MM.1S (cell line): Measurements from ENCODE around the gene NDUFV2.

Source experiments
- DNase-seq: peaks from one replicate; pipeline ENCODE4 v3.0.0-alpha.2; 2015
- H2AFZ ChIP-seq: fragments of 300-600 bp; sonication (generic); 2 replicates; pipeline ENCODE4 v1.6.0; 2016; ENCODE audit warnings: antibody characterized with exemption, low read length
- H3F3A ChIP-seq: fragments of 300-600 bp; sonication (generic); 2 replicates; pipeline ENCODE4 v1.6.1; 2016; ENCODE audit warnings: mild to moderate bottlenecking, antibody characterized with exemption, low read length, moderate library complexity, mixed read lengths; ENCODE audit not compliant: insufficient read depth
- H3K27ac ChIP-seq: fragments of 300-600 bp; sonication (generic); 2 replicates; pipeline ENCODE4 v1.5.1; 2016; ENCODE audit warnings: mild to moderate bottlenecking, low read length
- H3K27me3 ChIP-seq: fragments of 300-600 bp; sonication (generic); replicated peaks from 2 replicates; pipeline ENCODE4 v1.6.0; 2016; ENCODE audit warnings: low read length; ENCODE audit not compliant: insufficient read depth
- H3K36me3 ChIP-seq: fragments of 300-600 bp; sonication (generic); replicated peaks from 2 replicates; pipeline ENCODE4 v1.6.1; 2016; ENCODE audit warnings: mild to moderate bottlenecking, low read length, mixed read lengths; ENCODE audit not compliant: insufficient read depth
- H3K4me1 ChIP-seq: fragments of 300-600 bp; sonication (generic); 2 replicates; pipeline ENCODE4 v1.6.1; 2016; ENCODE audit warnings: low read length, mixed read lengths
- H3K4me2 ChIP-seq: fragments of 300-600 bp; sonication (generic); 2 replicates; pipeline ENCODE4 v1.6.0; 2016; ENCODE audit warnings: low read depth, low read length
- H3K4me3 ChIP-seq: fragments of 300-600 bp; sonication (generic); 2 replicates; pipeline ENCODE4 v1.5.1; 2016; ENCODE audit warnings: low read length, mixed read lengths
- H3K79me2 ChIP-seq: fragments of 300-600 bp; sonication (generic); 2 replicates; pipeline ENCODE4 v1.6.1; 2016; ENCODE audit warnings: mixed run types, low read length, mixed read lengths
- H3K9ac ChIP-seq: fragments of 300-600 bp; sonication (generic); 2 replicates; pipeline ENCODE4 v1.6.1; 2016; ENCODE audit warnings: low read length, mixed read lengths
- H3K9me2 ChIP-seq: fragments of 300-600 bp; sonication (generic); replicated peaks from 2 replicates; pipeline ENCODE4 v1.6.1; 2016; ENCODE audit warnings: mild to moderate bottlenecking, low read length, mixed read lengths; ENCODE audit not compliant: insufficient read depth
- H3K9me3 ChIP-seq: fragments of 300-600 bp; sonication (generic); replicated peaks from 2 replicates; pipeline ENCODE4 v1.6.1; 2016; ENCODE audit warnings: mild to moderate bottlenecking, low read length, mixed read lengths; ENCODE audit not compliant: insufficient read depth
- H4K20me1 ChIP-seq: fragments of 300-600 bp; sonication (generic); 2 replicates; pipeline ENCODE4 v1.6.1; 2016; ENCODE audit warnings: mild to moderate bottlenecking, low read length, moderate library complexity, mixed read lengths; ENCODE audit not compliant: insufficient read depth
- CTCF ChIP-seq: fragments of 300-600 bp; sonication (generic); IDR thresholded peaks from 2 replicates; pipeline ENCODE4 v1.5.1; 2016; ENCODE audit warnings: antibody characterized with exemption, low read length, mixed read lengths
- EZH2 ChIP-seq: fragments of 300-600 bp; sonication (generic); optimal IDR thresholded peaks from 2 replicates; pipeline ENCODE3; 2017; ENCODE audit warnings: low read depth, mild to moderate bottlenecking, antibody characterized with exemption, low read length, mixed read lengths
- EZH2phosphoT487 ChIP-seq: fragments of 300-600 bp; sonication (generic); IDR thresholded peaks from 2 replicates; pipeline ENCODE4 v1.6.1; 2018; ENCODE audit warnings: antibody characterized with exemption, low read length

The NDUFV2 gene

GRCh38 chr18:9148203-9148552 is 45.7 kb downstream of the NDUFV2 start:
- peak overlapping the region; percentile 45; the same call in 1 of the 2 replicates for H3K4me3 ChIP-seq
- H3K9ac ChIP-seq, result peak overlapping the region; percentile 60; the same call in 1 of the 2 replicates
- H3K79me2 ChIP-seq, result peaks cover 98% of the 10 kb centered on the region
- no peaks in the 10 kb centered on the region for H3K9me2 ChIP-seq
- no peaks in the 10 kb centered on the region for H3K27me3 ChIP-seq
- H3K4me1 ChIP-seq, result peaks cover 56% of the 10 kb centered on the region
- peak overlapping the region; percentile 86; the same call in 1 of the 2 replicates for H3K4me2 ChIP-seq
- TF ChIP-seq EZH2phosphoT487, result no peak
- TF ChIP-seq CTCF, result no peak
- no peak for TF ChIP-seq EZH2
- peaks cover 36% of the 10 kb centered on the region for H4K20me1 ChIP-seq
- peaks cover 79% of the 10 kb centered on the region for H3F3A ChIP-seq
- no peak for DNase-seq
- H2AFZ ChIP-seq, result no peak overlapping the region
- no peaks in the 10 kb centered on the region; the same call in 1 of the 2 replicates for H3K36me3 ChIP-seq
- H3K9me3 ChIP-seq, result no peaks in the 10 kb centered on the region
- peak overlapping the region; percentile 69; the same call in 1 of the 2 replicates for H3K27ac ChIP-seq

DNA sequence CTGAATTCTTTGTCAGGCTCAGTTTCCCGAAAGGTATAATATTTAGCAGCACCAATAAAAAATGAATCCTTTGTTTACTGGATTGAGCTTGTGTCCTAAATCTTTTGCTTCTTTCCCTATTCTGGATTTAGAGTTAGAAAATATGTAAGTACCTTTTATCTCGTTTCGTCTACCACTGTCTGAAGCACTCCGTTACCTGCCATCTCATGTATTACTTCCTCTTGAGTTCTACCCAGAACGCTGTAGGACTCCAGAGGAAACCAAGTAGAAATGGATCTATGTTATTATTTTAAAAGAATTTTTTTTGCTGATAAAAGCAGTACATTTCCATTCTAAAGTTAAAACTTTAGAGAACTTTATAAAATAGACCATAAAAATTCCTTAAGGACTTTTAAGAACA is 47.6 kb downstream of the NDUFV2 start:
- no peaks in the 10 kb centered on the region for H3K27me3 ChIP-seq
- H3K9ac ChIP-seq, result peak overlapping the region; percentile 38; the same call in 1 of the 2 replicates
- H3K36me3 ChIP-seq, result peaks cover 8% of the 10 kb centered on the region; the same call in 1 of the 2 replicates
- H3K4me2 ChIP-seq, result peak overlapping the region; percentile 64
- peaks cover 55% of the 10 kb centered on the region for H4K20me1 ChIP-seq
- DNase-seq, result no peak
- no peaks in the 10 kb centered on the region for H3K9me3 ChIP-seq
- peak overlapping the region; percentile 28 for H3K4me3 ChIP-seq
- peaks cover 78% of the 10 kb centered on the region for H3F3A ChIP-seq
- no peaks in the 10 kb centered on the region for H3K9me2 ChIP-seq
- H3K4me1 ChIP-seq, result peaks cover 70% of the 10 kb centered on the region
- H3K27ac ChIP-seq, result peak overlapping the region; percentile 55; the same call in 1 of the 2 replicates
- no peak overlapping the region for H2AFZ ChIP-seq
- H3K79me2 ChIP-seq, result peaks cover 98% of the 10 kb centered on the region
- TF ChIP-seq EZH2phosphoT487 (no peak), EZH2 (no peak), CTCF (no peak)

DNA sequence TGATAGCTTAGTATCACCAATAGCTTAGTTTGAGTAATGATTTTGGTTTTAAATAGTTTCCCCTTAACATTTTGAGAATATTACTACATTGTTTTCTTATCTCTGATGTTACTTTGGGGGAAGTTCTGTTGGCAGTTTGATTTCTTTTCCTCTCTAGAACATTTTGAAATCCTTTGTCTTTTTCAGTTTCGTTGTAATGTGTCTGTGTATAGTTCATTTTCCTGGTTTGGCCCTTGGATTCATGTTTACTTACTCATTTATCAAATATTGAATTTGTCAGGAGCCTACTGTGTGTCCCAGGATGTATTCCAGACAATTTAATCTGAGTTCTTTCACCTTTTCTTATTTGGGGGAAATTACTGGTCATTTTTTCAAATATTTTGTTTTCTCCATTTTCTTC is 50.8 kb downstream of the NDUFV2 start:
- TF ChIP-seq CTCF (no peak), EZH2 (no peak), EZH2phosphoT487 (no peak)
- Histone ChIP-seq H3K27ac (peak overlapping the region; percentile 20; the same call in 1 of the 2 replicates), H4K20me1 (peaks cover 76% of the 10 kb centered on the region)

More for the DNA sequence above, 50.8 kb downstream of the NDUFV2 start:
- Histone ChIP-seq H3K9me2 (no peaks in the 10 kb centered on the region), H3K4me3 (peak overlapping the region; percentile 11; the same call in 1 of the 2 replicates), H3F3A (peaks cover 56% of the 10 kb centered on the region), H3K9ac (peak overlapping the region; percentile 24; the same call in 1 of the 2 replicates), H3K79me2 (peaks cover 98% of the 10 kb centered on the region), H3K27me3 (no peaks in the 10 kb centered on the region), H3K4me1 (peaks cover 67% of the 10 kb centered on the region), H3K9me3 (no peaks in the 10 kb centered on the region), H3K4me2 (peak overlapping the region; percentile 56), H2AFZ (no peak overlapping the region), H3K36me3 (peaks cover 11% of the 10 kb centered on the region; the same call in 1 of the 2 replicates)
- no peak for DNase-seq
